GM12878 (cell line): ENCODE data around the gene APOM. TPM values are rescaled to one million over a fixed set of nuclear protein-coding genes. Genes with fewer than 3 reads are reported as not detected.

ENCODE experiments used
- RAD51 ChIP-seq: fragments of 450-650 bp; IDR thresholded peaks from 2 replicates; pipeline ENCODE4 v1.6.1; 2016; ENCODE audit warnings: moderate library complexity, mild to moderate bottlenecking, inconsistent platforms
- WRNIP1 ChIP-seq: IDR thresholded peaks from 2 replicates; pipeline ENCODE4 v1.6.1; 2011; ENCODE audit warnings: low read depth, low read length, improper control_type of control experiment, borderline replicate concordance
- polyA plus RNA-seq, 11 experiments: library from polyadenylated mRNA; depleted of rRNA in 4 of 11; unstranded in 6 of 11; stranded (reverse) in 5 of 11; fragments of >200 nt; fragmentation: Nextera tagmentation in 4 of 11; fragmentation: Illumina TruSeq in 1 of 11; extraction: Ambion mirVana in 4 of 11; extraction: Trizol in 1 of 11; gene quantifications; 1 replicate in 1 of 11; 2 replicates in 10 of 11; pipeline versions ENCODE4 v1.2.1 to v1.2.3, GENCODE V29; 2011 to 2016; ENCODE audit warnings: inconsistent platforms in 2 of 11, missing spikeins in 2 of 11, low read depth in 1 of 11
- total RNA-seq, 4 experiments: library from RNA; depleted of rRNA in 3 of 4; stranded (reverse); fragments of >200 nt in 3 of 4; fragmentation: Illumina TruSeq in 1 of 4; extraction: Trizol in 1 of 4; gene quantifications; 2 replicates each; pipeline versions ENCODE4 v1.2.1 to v1.2.3, GENCODE V29; 2013 to 2021
- TF ChIP-seq, protein P1 (sequence below): fragments of 450-650 bp; conservative IDR thresholded peaks from 2 replicates; pipeline ENCODE4 v1.6.1; 2017; ENCODE audit warnings: mild to moderate bottlenecking, moderate library complexity
- TF ChIP-seq, protein P2 (sequence below): IDR thresholded peaks from 2 replicates; pipeline ENCODE4 v1.6.1; 2012; ENCODE audit warnings: low read depth, low read length, improper control_type of control experiment
- TF ChIP-seq, protein P3 (sequence below): fragments of 450-650 bp; IDR thresholded peaks from 2 replicates; pipeline ENCODE4 v1.6.1; 2016; ENCODE audit warnings: mild to moderate bottlenecking, moderate library complexity, borderline replicate concordance
- TF ChIP-seq, protein P4 (sequence below): fragments of 450-650 bp; IDR thresholded peaks from 2 replicates; pipeline ENCODE4 v1.6.1; 2017; ENCODE audit warnings: antibody characterized with exemption, mild to moderate bottlenecking, moderate library complexity

Gene APOM
- total and polyA plus RNA-seq, 10 of the 15 experiments (the other 5 are each of a cell fraction or from before 2014, with no cell fraction given): 4.0 to 14.1 (median 7.1) TPM

GRCh38 chr6:31676904-31677303, 21.2 kb downstream of the APOM start (continued):
- TF ChIP-seq, protein P1, sequence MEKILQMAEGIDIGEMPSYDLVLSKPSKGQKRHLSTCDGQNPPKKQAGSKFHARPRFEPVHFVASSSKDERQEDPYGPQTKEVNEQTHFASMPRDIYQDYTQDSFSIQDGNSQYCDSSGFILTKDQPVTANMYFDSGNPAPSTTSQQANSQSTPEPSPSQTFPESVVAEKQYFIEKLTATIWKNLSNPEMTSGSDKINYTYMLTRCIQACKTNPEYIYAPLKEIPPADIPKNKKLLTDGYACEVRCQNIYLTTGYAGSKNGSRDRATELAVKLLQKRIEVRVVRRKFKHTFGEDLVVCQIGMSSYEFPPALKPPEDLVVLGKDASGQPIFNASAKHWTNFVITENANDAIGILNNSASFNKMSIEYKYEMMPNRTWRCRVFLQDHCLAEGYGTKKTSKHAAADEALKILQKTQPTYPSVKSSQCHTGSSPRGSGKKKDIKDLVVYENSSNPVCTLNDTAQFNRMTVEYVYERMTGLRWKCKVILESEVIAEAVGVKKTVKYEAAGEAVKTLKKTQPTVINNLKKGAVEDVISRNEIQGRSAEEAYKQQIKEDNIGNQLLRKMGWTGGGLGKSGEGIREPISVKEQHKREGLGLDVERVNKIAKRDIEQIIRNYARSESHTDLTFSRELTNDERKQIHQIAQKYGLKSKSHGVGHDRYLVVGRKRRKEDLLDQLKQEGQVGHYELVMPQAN: no peak
- TF ChIP-seq, protein P2, sequence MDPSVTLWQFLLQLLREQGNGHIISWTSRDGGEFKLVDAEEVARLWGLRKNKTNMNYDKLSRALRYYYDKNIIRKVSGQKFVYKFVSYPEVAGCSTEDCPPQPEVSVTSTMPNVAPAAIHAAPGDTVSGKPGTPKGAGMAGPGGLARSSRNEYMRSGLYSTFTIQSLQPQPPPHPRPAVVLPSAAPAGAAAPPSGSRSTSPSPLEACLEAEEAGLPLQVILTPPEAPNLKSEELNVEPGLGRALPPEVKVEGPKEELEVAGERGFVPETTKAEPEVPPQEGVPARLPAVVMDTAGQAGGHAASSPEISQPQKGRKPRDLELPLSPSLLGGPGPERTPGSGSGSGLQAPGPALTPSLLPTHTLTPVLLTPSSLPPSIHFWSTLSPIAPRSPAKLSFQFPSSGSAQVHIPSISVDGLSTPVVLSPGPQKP: no peak
- TF ChIP-seq WRNIP1 (no peak), RAD51 (no peak)
- TF ChIP-seq, protein P3, sequence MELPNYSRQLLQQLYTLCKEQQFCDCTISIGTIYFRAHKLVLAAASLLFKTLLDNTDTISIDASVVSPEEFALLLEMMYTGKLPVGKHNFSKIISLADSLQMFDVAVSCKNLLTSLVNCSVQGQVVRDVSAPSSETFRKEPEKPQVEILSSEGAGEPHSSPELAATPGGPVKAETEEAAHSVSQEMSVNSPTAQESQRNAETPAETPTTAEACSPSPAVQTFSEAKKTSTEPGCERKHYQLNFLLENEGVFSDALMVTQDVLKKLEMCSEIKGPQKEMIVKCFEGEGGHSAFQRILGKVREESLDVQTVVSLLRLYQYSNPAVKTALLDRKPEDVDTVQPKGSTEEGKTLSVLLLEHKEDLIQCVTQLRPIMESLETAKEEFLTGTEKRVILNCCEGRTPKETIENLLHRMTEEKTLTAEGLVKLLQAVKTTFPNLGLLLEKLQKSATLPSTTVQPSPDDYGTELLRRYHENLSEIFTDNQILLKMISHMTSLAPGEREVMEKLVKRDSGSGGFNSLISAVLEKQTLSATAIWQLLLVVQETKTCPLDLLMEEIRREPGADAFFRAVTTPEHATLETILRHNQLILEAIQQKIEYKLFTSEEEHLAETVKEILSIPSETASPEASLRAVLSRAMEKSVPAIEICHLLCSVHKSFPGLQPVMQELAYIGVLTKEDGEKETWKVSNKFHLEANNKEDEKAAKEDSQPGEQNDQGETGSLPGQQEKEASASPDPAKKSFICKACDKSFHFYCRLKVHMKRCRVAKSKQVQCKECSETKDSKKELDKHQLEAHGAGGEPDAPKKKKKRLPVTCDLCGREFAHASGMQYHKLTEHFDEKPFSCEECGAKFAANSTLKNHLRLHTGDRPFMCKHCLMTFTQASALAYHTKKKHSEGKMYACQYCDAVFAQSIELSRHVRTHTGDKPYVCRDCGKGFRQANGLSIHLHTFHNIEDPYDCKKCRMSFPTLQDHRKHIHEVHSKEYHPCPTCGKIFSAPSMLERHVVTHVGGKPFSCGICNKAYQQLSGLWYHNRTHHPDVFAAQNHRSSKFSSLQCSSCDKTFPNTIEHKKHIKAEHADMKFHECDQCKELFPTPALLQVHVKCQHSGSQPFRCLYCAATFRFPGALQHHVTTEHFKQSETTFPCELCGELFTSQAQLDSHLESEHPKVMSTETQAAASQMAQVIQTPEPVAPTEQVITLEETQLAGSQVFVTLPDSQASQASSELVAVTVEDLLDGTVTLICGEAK: no peak
- TF ChIP-seq, protein P4, sequence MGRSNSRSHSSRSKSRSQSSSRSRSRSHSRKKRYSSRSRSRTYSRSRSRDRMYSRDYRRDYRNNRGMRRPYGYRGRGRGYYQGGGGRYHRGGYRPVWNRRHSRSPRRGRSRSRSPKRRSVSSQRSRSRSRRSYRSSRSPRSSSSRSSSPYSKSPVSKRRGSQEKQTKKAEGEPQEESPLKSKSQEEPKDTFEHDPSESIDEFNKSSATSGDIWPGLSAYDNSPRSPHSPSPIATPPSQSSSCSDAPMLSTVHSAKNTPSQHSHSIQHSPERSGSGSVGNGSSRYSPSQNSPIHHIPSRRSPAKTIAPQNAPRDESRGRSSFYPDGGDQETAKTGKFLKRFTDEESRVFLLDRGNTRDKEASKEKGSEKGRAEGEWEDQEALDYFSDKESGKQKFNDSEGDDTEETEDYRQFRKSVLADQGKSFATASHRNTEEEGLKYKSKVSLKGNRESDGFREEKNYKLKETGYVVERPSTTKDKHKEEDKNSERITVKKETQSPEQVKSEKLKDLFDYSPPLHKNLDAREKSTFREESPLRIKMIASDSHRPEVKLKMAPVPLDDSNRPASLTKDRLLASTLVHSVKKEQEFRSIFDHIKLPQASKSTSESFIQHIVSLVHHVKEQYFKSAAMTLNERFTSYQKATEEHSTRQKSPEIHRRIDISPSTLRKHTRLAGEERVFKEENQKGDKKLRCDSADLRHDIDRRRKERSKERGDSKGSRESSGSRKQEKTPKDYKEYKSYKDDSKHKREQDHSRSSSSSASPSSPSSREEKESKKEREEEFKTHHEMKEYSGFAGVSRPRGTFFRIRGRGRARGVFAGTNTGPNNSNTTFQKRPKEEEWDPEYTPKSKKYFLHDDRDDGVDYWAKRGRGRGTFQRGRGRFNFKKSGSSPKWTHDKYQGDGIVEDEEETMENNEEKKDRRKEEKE: no peak
